Large intestine (tissue), 3 donors: ENCODE results near the gene ZNF879. TPM values are rescaled to one million over a fixed set of nuclear protein-coding genes. Genes with fewer than 3 reads are reported as not detected.

Experiments
- DNase-seq, 2 donors: peaks; one replicate each; pipeline versions ENCODE4 v3.0.0 to v3.0.0-alpha.2; 2013
- H3K27ac ChIP-seq: one replicate; pipeline ENCODE4 v1.5.1; 2013; ENCODE audit warnings: low read length
- H3K27me3 ChIP-seq: 2 replicates; pipeline ENCODE4 v1.6.1; 2013; ENCODE audit warnings: low read length; ENCODE audit not compliant: control insufficient read depth, insufficient read depth
- H3K36me3 ChIP-seq: 2 replicates; pipeline ENCODE4 v1.6.1; 2013; ENCODE audit warnings: low read length; ENCODE audit not compliant: control insufficient read depth, insufficient read depth
- H3K4me1 ChIP-seq: one replicate; pipeline ENCODE4 v1.6.1; 2013; ENCODE audit warnings: low read length; ENCODE audit not compliant: control insufficient read depth, insufficient read depth
- H3K4me3 ChIP-seq: one replicate; pipeline ENCODE4 v1.5.1; 2013; ENCODE audit warnings: low read length
- H3K9me3 ChIP-seq: one replicate; pipeline ENCODE4 v1.6.1; 2013; ENCODE audit warnings: mild to moderate bottlenecking, low read depth, low read length, moderate library complexity; ENCODE audit not compliant: control insufficient read depth
- WGBS: methylation state at CpG from one replicate; pipeline ENCODE4 v1.1.5; 2013; ENCODE audit warnings: low lambda C conversion rate; ENCODE audit not compliant: insufficient coverage; 5-methylcytosine and 5-hydroxymethylcytosine counted together
- polyA plus RNA-seq: library from polyadenylated mRNA; unstranded; fragments of 120-200 nt; gene quantifications from one replicate; pipeline ENCODE4 v1.2.1, GENCODE V29; 2013

The ZNF879 gene
- polyA plus RNA-seq, 1 donor, result 3.8 TPM

DNA sequence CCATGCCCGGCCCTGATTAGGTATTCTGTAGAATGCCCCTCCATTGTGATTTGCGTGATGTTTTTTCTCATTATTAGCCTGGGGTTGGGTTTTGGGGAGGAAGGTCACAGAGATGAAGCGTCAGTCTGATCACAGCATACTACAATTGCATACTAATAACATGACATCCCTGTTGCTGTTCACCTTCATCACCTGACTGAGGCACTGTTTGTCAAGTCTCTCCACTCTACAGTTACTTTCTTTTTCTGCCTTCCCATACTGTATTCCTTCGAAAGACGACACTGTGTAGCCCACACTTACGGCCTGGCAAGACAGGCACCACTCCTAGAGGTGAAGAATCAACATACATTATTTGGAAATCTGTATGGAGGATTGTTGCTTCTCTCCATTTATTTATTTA is 42.1 kb downstream of the ZNF879 start:
- Histone ChIP-seq H3K4me1 (peaks cover 6% of the 10 kb centered on the region), H3K9me3 (peaks cover 20% of the 10 kb centered on the region), H3K36me3 (peaks cover 27% of the 10 kb centered on the region), H3K4me3 (no peak overlapping the region), H3K27me3 (no peaks in the 10 kb centered on the region), H3K27ac (no peak overlapping the region)
- no CpG with 5 or more reads among the region's 6 CpGs for WGBS
- DNase-seq, result no peak

DNA sequence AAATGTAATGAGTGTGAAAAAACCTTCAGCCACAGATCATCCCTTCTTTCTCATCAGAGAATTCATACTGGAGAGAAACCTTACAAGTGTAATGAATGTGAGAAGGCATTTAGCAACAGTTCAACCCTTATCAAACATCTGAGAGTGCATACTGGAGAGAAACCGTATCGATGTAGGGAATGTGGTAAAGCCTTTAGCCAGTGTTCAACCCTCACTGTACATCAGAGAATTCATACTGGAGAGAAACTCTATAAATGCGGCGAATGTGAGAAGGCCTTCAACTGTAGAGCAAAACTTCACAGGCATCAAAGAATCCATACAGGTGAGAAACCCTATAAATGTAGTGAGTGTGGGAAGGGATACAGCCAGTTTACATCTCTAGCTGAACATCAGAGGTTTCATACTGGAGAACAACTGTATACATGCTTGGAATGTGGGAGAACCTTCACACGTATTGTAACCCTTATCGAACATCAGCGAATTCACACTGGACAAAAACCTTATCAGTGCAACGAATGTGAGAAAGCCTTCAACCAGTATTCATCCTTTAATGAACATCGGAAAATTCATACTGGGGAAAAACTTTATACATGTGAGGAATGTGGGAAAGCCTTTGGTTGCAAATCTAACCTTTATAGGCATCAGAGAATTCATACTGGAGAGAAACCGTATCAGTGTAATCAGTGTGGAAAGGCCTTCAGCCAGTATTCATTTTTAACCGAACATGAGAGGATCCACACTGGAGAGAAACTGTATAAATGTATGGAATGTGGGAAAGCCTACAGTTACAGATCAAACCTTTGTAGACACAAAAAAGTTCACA is 55.8 kb downstream of the ZNF879 start:
- Histone ChIP-seq H3K27ac (no peak overlapping the region), H3K36me3 (peaks cover 38% of the 10 kb centered on the region), H3K9me3 (peaks cover 36% of the 10 kb centered on the region), H3K4me1 (no peaks in the 10 kb centered on the region), H3K4me3 (no peak overlapping the region), H3K27me3 (no peaks in the 10 kb centered on the region)
- no peak for DNase-seq
- 100% methylated on average over 1 of the region's 11 CpGs for WGBS

GRCh38 chr5:179080724-179081123 is 57.1 kb downstream of the ZNF879 start:
- H3K27ac ChIP-seq, result no peak overlapping the region
- no peaks in the 10 kb centered on the region for H3K27me3 ChIP-seq
- 100% methylated on average over 3 of the region's 4 CpGs for WGBS
- H3K9me3 ChIP-seq, result peaks cover 36% of the 10 kb centered on the region
- H3K4me3 ChIP-seq, result no peak overlapping the region
- H3K36me3 ChIP-seq, result peaks cover 36% of the 10 kb centered on the region
- DNase-seq, result no peak
- no peaks in the 10 kb centered on the region for H3K4me1 ChIP-seq

Other genes starting within 250 kb of the ZNF879 start
- gene ZNF354B, start 163.9 kb upstream of the ZNF879 start, polyA plus RNA-seq, result 31.0 TPM
- 2.5 TPM for gene ZFP2, start 127.9 kb upstream of the ZNF879 start, polyA plus RNA-seq
- 2.9 TPM for gene ZNF454, start 82.6 kb upstream of the ZNF879 start, polyA plus RNA-seq
- 0.70 TPM for gene GRM6, start 28.5 kb upstream of the ZNF879 start, polyA plus RNA-seq
- gene ZNF354C, start 36.6 kb downstream of the ZNF879 start, polyA plus RNA-seq, result 6.0 TPM